HG03521 (cell line): ENCODE data around the gene IRGQ.
"Not testable (repeated sequence)": the region's sequence is repeated elsewhere in the genome, so short reads cannot be mapped to it uniquely, and the experiment has no call there.

Experiments
- ATAC-seq: cut with Tn5 transposase; IDR thresholded peaks from one replicate; pipeline ENCODE4 v1.9.1; 2021; ENCODE audit warnings: mild to moderate bottlenecking, moderate library complexity; ENCODE audit not compliant: unreplicated experiment

Gene IRGQ, protein sequence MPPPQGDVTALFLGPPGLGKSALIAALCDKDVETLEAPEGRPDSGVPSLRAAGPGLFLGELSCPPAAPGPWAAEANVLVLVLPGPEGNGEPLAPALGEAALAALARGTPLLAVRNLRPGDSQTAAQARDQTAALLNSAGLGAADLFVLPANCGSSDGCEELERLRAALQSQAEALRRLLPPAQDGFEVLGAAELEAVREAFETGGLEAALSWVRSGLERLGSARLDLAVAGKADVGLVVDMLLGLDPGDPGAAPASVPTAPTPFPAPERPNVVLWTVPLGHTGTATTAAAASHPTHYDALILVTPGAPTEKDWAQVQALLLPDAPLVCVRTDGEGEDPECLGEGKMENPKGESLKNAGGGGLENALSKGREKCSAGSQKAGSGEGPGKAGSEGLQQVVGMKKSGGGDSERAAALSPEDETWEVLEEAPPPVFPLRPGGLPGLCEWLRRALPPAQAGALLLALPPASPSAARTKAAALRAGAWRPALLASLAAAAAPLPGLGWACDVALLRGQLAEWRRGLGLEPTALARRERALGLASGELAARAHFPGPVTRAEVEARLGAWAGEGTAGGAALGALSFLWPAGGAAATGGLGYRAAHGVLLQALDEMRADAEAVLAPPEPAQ

DNA sequence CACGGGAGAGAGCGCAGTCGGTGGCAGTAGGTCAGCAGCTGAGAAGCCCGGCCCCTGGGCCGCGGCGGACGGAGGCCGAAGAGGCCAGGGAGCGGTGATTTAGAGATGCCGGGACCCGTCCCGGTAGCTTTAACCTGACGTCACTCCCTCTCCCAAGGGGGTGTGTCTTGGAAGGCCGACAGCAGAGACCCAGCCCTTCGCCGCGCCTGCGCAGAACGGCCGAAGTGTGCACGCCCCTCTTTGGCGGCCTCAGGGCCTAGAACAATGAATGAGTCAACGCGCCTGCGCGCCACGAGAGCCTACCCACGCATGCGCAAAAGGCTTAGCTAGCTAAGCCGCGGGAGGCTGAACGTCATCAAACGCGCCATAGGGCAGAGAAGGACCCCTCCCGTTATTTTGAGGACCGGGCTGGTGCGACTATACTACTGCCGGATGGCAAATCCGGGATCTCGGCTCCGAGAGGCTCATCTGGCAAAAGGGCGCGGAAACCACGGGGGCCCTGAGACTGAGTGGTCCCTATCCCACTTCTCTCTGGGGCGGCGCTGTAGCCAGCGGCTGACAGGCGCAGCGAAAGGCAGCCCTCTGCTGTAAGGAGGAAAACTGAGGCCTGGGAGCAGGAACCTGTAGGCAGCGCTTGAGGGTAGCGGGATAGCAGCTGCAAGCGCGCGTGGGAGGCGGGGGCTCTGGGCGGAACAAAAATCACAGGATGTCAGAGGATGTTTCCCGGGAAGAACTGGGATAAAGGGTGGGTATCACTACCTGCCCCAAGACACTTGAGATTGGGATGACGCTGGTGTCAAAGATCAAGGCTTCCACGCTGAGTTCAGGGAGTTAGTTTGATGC lies at the start of gene IRGQ, which contains the start of gene ZNF576:
IRGQ (minus strand) TSS at position 136 of the 843 bp plus-strand sequence. CDS start 796 bp downstream, outside the sequence.
ZNF576 (plus strand) TSS at position 597 of the 843 bp plus-strand sequence. CDS start 514 bp downstream, outside the sequence.
- peak; percentile 77 for ATAC-seq

DNA sequence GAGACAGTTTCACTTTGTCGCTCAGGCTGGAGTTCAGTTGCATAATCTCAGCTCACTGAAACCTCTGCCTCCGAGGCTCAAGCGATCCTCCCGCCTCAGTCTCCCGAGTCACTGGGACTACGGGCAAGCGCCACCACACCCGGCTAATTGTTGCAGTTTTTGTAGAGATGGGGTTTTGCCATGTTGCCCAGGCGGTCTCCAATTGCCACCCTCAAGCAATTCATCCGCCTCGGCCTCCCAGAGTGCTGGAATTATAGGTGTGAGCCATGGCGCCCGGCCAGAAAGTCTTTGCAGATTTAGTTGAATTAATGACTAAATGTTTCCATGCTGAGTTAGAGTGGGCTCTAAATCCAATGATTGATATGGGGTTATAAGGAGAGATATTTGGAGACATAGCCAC lies 48.2 kb upstream of the IRGQ start:
- ATAC-seq = no peak

DNA sequence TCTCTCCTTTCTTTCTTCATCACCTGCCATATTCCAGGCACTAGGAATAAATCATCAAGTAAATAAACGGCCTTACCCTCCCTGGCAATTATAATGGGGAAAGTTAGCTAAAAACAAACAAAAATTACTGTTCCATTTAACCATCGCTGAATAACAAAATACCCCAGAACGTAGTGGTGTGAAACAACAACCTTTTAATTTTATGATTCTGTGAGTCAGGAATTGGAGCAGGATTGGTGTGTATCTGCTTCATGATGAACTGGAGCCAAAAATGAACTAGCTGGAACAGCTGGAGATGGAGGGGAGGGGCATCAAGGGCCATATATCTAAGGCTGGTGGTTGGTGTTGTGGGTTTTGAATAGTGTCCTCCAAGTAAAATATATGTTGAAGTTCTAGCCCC lies 47.4 kb upstream of the IRGQ start:
- no peak for ATAC-seq

DNA sequence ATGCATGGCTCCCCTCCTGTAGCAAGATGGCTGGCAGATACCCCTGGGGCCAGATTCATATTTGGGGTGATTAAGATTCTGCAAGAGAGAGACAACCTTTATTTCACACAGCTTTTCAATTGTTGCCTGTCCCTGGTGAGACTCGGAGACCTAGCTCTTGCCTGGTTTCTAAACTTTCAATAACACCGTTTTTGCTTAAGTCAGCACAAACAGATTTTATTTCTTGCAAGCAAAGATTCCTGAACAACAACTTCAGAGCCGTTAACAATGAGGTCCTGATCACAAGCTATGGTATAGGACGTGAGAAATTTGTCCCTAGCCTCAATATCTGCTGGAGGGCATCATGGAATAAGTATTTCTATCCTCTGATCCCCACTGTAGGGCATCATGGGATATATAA lies 46.6 kb upstream of the IRGQ start:
- no peak for ATAC-seq

DNA sequence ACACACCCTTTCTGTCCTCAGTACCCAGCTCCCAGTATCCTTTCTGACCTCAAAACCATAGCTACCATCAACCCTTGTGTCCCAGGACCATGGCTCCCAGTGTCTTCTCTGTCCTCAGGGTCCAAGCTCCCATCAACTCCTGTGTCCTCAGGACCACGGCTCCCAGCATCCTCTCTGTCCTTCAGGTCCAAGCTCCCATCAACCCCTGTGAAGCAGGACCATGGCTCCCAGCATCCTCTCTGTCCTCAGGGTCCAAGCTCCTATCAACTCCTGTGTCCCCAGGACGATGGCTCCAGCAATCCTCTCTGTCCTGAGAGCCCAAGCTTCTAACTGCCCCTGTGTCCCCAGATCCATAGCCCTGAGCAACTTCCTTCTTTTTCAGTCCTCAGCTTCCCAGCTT lies 45.4 kb upstream of the IRGQ start:
- ATAC-seq = no peak

DNA sequence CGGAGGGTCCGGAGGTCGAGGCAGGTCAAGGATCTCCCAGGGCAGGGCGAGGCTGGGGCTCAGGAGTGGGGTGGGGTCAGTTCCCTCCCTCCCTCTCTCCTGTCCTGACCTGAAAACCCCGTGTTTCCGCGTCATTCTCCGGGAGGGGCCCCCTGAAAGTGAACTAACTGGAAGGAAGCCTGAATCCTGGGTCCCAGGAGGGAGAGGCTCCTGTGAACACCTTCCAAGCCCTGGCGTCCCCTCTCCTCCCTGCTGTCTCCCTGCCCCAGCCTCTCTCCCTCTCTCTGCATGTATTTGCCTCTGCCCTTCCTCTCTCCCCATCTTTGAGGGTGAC lies 44.5 kb upstream of the IRGQ start:
- ATAC-seq = no peak

DNA sequence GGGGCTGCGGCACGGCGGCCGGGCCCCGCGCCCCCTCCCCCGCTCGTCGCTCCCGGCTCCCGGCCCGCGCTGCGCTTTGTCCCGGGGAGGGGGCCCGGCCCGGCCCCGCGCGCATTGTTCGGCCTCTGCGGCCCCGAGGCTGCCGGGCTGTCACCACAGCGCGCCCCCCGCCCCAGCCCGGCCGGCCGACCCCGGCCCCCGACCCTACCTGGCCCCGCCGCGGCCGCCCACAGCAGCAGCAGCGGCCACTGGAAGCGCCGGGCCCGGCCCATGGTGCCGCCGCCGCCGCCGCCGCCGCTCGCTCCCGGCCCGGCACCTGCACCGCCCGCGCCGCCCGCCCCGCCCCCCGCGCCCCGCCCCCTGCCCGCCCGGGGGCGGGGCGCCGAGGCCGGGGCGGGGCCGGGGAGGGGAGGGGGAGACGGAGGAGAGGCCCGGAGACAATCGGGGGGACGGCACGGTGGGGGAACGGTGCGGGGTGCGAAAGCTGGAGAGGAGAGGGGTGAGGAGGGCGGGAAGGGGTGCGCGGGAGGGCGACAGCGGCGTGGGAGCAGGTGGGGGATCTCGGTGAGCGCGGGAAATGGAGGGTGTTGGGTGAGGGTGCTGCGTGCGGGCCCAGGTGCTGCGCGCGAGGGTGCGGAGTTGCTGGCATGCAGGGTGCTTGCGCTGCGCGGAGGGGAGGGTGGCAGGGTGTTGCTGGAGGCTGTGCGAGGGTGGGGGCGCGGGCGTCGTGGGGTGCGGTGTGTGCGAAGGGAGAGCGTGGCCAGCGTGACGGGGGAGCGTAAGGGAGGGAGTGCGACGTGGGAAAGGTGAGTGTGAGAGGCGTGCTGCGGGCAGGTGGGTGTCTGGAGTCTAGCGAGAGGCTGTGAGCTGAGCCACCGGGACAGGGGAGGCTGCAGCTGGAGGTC lies 43.8 kb upstream of the IRGQ start, which contains the start of gene CADM4:
CADM4 (minus strand) TSS at position 332 of the 905 bp plus-strand sequence; CDS start at position 272, 60 bp downstream.
- no peak for ATAC-seq

DNA sequence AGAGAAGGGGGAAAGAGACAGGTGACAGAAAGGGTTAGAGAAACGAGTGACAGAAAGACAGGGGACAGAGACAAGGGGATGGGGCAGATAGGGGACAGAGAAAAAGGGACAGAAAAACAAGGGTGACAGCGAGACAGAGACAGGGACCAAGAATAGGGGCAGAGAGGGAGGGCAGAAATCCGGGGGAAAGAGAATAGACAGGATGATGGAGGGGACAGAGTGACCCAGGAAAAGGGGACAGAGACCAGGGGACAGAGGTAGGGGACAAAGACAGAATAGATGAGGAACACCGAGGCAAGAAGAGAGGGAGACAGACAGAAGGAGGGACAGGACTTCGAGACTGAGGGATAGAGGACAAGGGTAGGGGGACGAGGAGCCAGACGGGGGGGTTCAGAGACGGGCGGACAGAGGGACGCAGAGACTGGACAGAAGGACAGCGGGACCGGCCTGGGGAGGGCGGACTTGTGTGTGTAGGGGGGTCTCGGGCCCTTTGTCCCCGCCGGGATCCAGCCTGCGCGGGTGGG lies 43.1 kb upstream of the IRGQ start:
- ATAC-seq = no peak

DNA sequence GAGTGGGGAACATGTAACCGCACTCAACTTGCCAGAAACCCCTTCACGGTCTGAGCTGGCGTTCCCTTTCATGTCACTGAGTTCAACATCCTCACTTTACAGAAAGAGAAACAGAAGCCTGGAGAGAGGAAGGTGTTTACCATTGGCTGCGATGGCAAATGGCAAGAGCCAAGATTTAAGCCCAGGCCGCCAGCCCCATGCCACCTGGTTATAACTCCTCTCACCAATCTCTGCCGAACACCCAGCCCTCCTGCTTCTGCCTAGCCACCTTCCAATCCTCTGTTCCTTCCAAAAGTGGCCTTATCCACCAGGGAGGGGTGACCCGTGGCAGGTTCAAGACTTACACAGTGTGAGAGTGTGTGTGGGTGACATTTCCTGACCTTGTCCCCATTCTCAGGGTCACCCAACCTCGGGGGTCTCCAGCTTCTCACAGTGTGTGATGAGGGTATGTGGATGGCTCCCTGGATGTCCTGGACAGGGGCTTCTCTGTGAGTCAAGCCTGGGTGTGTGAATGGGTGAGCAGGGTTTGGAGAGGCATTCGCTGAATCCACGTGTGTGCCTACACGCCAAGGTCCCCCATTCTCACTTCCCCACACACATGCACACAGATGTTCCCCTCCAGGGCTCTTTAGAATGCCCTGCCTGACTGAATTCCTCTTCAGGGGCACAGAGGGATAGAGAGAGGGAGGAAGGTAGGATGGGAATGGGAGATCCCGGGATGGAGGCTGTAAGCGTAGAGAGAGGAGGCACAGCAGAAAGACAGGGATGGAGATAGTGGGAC lies 42.5 kb upstream of the IRGQ start:
- no peak for ATAC-seq

DNA sequence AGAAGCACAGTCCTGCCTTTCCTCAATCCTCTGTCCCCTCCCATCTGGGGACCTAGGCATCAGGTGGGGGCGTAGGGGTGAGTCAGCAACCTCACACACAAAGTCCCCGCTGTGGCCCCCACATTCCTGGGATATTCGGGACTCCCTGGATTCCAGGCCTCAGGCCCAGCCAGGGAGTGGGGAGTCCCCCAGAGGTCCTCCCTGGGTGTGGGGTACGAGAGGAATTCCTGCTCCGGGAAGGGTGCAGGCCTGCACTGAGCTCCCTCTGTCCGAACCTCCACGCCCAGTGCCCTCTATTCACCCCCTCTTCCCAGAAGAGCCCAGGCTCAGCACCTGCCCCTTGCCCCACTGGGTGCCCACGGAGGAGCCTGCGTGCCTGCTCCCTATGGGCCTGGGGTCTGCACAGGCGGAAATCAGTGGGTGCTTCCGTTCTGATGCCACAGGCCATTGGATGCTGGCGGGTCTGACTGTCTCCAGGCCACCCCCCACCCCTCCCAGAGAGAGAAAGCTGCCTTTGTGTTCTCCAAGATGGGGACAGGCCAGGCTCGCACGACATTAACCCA lies 40.3 kb upstream of the IRGQ start:
- no peak for ATAC-seq

DNA sequence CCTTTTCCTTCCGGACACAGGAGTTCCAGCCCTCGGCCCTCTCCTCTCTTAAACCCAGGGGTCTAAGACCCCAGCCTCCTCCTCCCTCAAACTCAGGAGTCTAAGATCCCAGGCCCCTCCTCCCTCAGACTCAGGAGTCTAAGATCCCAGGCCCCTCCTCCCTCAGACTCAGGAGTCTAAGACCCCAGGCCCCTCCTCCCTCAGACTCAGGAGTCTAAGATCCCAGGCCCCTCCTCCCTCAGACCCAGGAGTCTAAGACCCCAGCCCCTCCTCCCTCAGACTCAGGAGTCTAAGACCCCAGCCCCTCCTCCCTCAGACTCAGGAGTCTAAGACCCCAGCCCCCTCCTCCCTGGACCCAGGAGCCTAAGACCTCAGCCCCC lies 39.6 kb upstream of the IRGQ start:
- ATAC-seq = not testable (repeated sequence)

DNA sequence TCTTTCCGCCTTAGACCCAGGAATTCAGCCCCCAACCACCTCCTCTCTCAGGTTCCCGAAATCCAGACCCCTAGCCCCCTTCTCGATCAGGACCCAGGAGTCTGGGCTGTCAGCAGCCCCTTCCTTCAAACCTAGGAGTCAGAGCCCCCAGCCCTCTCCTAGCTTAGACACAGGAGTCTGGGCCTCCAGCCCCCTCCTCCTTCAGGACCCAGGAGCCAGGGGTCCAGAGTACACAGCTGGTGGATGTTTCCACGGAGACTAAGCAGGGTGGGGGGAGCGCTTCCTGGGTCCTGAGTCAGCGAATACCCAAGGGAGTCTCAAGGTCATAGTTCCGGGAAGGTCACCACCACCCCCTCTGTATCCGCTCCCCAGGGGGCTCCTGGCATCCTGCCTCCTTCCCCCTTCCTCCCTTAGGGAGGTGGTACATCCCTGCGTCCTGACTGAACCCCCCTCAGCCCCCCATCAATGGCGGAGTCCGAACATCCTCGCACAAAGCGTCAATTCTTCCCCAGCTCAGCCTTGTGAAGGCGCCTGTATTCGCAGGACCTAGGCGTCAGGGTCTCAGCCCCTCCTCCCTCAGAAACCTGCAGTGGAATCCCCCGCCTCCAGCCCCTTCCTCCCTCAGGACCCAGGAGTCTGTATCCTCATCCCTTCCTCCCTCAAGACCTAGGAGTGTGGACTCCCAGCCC lies 39.1 kb upstream of the IRGQ start:
- ATAC-seq = no peak

DNA sequence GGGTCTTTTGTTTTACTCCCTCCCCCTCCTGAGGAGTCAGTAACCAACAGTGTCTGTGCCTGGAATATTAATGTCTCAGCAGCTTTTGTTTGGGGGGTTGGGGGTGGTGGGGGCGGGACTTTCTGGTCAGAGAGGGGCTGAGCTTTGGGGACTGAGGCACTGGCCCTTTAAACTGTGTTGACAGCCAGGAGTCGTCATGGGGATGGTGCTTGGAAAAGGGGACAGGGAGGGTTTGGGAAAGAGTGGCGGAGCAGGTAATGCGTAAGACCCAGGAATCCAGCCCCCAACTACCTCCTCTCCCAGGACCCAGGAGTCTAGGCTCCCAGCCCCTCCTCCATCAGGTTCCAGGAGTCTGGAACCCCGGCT lies 38.6 kb upstream of the IRGQ start:
- no peak for ATAC-seq

DNA sequence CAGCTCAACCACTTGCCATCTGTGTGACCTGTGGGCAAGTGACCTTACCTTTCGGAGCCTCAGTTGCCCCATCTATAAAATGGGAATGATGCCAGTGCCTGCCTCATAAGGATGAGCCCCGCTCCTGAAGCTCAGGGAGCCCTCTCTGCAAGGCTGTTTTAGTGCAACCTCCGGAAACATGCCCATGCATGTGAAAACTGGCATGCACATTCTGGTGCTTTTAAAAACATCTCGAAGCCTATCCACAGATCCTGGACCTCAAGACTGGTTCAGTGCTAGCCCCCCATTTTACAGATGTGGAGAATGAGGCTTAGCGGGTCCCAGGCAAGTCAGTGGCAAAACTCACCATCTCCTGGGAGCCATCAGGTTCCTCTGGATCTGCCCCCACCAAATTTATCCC lies 38.1 kb upstream of the IRGQ start:
- no peak for ATAC-seq

DNA sequence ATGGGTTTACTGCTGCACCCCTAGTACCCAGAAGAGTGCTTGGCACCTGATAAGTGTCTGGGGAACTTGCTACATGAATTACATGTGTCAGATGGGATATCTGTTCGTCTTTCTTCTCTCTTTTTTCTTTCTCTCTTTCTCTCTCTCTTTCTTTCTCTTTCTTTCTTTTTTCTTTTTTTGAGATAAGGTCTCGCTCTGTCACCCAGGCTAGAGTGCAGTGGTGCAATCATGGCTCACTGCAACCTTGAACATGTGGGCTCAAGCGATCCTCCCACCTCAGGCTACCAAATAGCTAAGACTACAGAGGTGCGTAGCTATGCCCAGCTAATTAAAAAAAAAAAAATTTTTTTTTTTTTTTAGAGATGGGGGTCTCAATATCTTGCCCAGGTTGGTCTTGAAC lies 37.6 kb upstream of the IRGQ start:
- ATAC-seq = no peak

DNA sequence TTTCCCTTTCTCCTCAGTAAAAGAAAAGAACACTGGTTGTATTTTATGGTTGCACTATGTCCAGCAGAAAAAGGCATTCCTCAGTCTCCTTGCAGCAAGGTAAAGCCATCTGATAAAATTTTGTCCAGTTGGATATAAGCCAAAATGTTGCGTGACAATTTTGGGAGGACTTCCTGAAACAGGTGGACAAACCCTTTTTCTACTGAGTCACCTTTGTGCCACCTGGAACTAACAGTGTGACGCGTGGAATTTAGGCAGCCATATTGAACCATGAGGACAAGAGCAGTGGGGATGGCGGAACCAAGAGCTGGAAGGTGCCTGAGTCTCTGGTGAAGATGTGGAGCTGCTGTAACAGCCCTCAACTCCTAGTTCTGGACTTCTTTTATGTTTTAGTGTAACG lies 35.6 kb upstream of the IRGQ start:
- no peak for ATAC-seq

DNA sequence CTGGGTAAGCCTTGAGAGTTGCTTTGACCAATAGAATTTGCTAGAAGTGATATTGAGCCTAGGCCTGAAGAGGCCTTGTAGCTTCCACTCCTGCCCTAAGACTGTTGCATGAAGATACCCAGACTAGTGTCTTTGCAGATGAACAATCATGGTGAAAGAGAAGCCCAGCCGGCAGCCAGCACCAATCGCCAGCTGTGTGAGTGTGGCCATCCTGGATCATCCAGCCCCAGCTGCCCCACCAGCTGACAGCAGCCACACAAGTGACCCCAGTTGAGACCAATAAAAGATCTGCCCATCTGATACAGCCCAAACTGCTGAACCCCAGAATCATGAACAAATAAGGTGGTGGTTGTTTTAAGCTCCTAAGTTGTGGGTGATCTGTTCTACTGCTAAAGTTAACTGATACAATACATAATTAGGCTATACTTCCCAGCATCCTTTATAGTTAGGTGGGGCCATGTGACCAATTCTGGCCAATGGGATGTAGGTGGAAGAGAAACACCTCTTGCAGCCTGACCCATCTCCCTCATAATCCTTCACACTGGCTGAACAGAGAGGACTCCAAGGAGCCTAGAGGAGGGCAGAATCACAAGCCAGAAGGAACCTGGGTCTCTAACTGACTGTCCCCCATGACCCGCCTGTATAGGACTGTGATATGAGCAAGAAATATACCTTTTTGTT lies 32.9 kb upstream of the IRGQ start:
- ATAC-seq = no peak

DNA sequence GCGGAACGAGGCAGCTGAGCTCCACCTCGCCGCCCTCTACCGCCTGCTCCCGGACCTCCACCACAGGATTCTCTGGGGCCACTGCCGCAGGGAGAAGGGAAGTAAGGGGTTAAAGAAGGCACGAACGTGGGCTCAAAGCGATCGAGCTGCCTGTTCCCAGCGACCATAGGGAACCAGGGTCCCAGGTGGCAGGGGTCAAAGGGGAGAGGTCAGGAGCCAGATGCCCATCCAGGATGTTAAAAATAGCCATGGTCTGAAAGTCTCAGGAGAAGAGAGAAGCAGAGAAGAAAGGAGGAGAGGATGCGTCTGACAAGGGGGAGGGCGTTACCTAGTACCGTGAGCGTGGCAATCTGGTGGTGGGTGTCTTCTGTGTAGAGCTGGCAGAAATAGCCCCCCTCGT lies 30.9 kb upstream of the IRGQ start:
- no peak for ATAC-seq
